HG02981 (cell line): ENCODE results near the gene SUGCT.

Experiments
- ATAC-seq: cut with Tn5 transposase; IDR thresholded peaks from one replicate; pipeline ENCODE4 v1.9.1; 2021; ENCODE audit warnings: mild to moderate bottlenecking, moderate library complexity; ENCODE audit not compliant: unreplicated experiment

SUGCT gene

GRCh38 chr7:40549372-40550039, 414.7 kb downstream of the SUGCT start:
- no peak for ATAC-seq

DNA sequence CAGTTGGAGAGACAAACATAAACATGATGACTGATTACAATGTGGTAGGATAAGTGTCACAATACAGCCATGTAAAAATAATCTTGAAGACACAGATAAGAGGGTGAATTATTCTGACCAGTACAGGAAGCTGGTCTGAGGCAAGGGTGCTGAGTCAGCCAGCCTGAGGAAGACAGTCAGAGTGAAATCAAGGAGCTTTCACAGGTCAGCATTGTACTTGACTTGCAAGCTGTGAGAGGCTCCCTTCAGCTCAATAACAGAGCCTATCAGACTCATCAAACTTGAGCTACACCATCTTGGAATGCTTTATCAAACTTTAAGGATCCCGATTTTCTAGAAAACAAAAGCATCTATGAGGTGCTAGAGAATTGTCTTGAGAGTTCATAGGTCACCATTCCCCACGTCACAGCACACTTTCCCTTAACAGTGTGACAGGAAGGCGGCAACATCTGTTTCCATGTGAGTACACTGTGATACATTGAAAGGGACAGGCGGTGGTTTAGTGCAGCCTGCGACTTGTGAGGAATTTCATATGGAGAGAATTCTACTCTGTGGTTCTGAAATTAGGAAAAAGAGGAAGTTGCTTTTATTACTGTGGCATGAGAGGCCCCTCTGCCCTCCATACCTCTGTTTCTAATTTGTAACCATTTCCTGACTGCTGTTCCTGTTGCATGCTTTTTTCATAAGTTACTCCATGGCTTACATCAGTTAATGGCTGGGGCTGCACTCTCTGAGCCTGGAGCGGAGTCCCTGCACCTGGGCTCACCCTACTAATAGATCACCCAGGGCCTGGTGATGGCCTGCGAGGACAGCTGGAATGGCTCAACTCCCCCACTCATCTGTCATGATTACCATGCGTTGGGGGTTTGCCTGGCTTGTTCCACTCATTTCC, 417.1 kb downstream of the SUGCT start:
- ATAC-seq: peak; percentile 84

DNA sequence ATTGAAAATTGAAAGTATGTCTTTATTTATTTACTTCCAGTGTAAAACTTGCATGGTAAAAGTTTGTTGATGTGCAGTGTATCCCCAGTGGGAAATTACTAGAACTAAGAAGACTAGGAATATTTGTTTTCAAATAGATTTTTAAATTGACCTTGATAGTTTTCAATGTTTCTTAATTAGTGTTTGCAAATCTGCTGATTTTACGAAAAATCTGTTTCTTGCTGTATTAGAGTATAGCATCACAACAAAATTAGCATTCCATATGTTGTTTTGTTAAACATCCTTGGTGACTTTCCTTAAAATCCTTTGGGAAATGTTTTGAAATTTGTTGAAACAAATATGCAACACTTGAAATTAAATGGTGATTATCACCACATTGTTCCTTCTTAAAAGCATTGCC, 425.9 kb downstream of the SUGCT start:
- no peak for ATAC-seq

GRCh38 chr7:40566879-40567278, 432.1 kb downstream of the SUGCT start:
- ATAC-seq: no peak

GRCh38 chr7:40569326-40569725, 434.5 kb downstream of the SUGCT start:
- ATAC-seq: no peak

DNA sequence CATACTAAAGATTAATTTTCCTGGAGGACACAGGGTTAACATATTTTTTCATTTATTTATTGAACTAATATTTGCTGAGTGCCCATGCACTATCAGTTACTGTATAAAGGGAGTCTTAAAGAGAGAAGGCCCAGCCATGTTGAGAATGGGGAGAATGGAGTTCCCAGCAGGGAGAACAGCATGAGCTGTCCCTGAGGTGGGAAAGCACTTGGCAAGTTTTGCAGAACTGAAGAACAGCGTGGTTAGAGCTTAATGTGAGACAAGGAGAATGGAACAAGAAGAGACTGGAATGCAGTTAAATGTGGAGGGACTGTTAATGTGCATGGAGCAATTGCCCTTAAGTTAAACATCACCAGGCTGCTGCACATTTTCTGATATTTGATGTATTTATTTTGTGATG, 435.4 kb downstream of the SUGCT start:
- no peak for ATAC-seq

DNA sequence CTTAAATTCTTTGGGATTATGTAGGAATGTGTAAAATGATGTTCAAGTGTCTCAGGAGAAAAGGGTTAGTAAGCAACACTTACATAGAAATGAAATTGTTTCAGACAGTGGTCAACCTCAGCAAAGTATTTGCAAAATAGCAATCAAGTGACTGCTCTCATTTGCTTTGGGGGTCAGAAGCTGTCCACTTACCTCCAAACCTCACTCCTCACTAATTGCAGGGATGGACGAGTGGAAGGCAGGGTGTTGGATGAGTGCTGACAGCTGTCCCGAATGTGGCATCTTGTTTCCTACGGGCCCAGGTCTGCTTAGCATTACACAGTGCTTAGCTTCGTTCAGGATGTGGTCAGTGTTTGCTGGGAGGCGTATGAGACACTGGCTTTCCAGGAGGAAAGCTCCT, 437.0 kb downstream of the SUGCT start:
- no peak for ATAC-seq

GRCh38 chr7:40572810-40573465, 438.1 kb downstream of the SUGCT start:
- no peak for ATAC-seq

GRCh38 chr7:40579401-40579800, 444.6 kb downstream of the SUGCT start:
- ATAC-seq: no peak

DNA sequence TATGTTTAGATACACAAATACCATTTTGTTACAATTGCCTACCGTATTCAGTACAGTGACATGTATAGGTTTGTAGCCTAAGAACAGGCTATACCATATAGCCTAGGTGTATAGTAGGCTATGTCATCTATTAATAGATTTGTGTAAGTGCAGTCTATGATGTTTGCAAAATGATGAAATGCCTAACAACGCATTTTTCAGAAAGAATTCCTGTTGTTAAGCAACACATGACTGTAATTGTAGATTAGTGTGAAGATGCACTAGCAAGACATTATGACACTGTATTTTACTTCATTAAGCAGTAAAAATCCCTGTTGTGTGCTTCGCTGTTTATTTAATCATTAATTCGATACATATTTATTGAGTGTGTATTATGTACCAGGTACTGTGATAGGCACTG, 446.0 kb downstream of the SUGCT start:
- no peak for ATAC-seq

DNA sequence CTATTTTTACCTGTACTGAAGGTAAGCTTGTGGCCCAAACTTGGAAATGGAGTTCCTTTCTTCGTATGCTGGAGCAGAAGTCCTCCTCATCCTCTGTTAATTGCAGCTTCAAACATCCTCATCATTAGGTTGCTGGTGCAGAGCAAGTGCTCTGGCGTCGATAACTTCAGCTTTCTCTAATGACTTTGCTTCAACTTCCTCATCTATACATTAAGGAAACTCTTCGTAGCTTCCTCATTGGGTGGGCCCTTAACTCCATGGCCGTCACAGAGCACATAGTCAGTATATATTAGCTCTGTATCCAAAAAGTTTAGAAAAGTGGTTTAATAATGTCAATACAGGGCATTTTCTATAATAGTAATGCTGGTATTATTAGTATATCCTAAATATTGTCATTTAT, 447.7 kb downstream of the SUGCT start:
- no peak for ATAC-seq

DNA sequence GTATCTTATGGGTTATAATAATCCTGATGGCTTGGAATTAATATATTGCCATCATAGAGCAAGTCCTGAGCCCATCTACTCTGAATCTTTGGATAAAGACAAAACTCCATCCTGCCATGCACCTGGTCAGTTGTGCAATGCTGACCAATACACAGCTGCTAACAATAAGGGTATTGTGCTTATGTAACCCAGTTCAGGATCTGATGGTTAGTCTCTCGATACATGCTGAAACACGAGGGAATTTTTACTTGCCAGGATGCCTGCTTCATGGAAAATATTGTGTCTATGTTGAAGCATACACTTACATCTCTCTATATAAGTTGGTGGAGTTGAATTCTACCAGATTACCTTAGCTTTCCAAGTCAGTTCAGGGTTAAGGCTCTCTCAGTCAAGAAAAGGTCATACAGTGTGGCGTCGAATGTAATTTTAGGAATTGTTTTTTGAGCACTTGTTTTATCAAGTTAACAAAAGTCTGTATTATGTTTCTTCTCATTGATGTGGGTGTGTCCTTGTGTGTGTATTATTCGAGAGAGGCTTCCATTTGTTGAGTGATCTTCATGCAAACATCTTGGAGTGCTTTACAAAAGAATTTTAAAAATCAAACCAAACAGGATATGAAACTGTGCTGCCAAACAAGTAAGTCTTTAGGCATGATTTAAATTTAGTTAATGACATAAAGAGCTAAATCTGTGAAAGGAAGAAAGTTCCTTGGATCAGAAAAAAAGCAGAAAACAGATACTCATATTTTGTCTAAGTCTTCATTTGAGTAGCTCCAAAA, 449.1 kb downstream of the SUGCT start:
- no peak for ATAC-seq

DNA sequence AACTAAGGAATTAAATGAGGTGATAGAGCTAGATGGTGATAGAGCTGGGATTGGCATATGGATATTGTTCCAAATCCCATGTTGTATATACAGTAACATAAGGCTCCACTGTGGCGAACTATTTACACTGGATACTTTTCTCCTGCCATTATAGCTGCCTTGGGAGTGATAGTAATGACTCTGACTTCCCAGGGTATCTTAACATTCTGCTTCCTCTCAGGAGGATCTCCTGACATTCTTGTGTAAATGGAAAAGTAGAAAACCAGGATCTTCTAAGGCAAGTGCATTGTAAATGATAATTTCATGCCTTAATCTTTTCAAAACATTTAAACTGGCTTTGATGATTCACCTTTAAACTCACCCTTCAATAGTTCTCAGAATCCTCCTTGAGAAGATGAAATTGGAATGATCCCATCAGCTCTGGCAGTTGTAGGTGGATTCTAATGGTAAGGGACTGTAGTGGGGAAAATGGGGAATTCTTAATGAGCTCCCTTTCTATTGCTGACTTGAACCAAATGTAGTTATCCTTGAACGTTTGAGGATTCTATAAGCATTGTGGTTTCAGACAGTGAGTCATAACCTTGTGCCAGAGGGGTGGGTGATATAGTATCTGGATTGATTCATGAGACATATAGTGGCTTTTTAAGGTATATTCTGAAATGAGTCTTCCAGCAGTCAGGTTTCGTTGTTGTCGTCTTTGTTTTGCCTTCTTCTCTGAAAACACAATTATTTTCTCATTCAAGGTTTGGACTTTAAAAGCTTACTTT, 450.0 kb downstream of the SUGCT start:
- no peak for ATAC-seq

DNA sequence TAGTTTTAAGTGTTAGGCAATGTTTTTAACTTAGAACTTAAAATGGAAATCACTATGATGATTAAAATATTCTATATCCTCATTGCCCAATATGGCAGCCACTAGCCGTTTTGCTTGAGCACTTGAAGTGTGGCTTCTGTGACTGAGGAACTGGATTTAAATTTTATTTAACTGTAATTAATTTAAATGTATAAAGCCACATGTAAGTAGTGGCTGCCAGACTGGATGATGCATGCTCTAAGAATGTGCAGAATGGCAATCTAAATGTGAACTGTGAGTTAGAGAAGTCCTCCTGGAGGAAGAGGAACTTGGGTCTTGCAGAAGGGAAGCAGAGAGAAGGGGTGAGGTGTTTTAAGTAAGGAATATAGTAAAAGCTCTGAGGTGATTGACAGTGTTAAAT, 451.4 kb downstream of the SUGCT start:
- ATAC-seq: no peak

DNA sequence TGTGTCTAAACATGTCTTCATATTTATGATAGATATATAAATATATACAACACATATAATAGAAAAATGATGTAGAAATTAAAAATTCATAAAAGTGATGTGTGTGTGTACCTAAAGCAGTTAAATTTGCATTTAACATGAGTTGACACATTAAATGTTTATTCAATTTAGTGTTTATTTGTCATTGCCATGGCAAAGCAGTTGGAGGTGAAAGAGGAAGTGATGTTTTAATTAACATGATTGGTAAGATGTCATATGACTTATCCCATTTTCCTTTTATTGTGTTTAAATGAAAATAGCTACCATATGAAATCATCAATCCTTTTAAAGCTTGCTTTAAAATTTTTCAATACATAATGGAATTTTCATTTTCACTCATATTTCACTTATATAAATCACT, 452.6 kb downstream of the SUGCT start:
- ATAC-seq: no peak

DNA sequence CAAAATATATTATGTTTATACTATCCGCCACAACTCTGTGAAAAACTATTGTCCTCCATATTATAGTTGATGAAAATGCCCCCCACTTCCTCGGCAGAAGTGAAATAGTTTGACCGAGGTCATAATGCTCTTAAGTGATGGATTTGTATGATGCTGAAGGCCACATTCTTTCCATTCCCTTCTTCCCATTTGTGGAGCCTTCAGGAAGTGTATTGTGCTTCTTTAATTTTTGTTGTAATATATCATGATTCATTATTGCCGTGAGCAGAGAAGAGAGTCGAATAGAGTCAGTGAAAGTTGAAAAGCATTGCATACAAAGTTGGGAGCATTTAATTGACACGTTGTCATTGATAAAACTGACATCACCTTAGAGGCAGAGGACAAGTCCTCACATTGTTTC, 460.3 kb downstream of the SUGCT start:
- no peak for ATAC-seq

GRCh38 chr7:40595832-40596231, 461.0 kb downstream of the SUGCT start:
- no peak for ATAC-seq

- no peak for ATAC-seq
Measured at GRCh38 chr7:40597517-40597916, 462.7 kb downstream of the SUGCT start.

- no peak for ATAC-seq
Measured at GRCh38 chr7:40598915-40599314, 464.1 kb downstream of the SUGCT start.

DNA sequence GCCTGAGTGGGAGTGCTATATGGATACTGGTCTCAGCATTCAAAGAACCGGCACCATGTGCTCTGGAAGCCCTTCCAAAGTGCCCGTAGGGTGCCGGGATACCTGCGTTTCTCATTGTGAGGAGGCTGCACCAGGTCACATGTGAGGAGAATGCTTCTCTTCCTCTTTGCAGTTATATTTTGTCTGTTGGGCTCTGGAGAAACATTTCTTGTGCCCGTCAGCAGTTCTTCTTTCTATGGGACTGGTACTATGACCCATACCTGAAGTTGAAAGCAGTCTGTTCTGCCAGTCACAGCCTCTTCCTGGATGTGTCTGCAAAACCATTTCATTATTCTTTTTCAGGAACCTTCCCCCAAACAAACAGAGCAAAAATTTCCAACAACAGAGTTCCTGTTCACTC, 465.0 kb downstream of the SUGCT start:
- ATAC-seq: no peak
